ENCODE results near the gene ACIN1.

The ACIN1 gene, protein sequence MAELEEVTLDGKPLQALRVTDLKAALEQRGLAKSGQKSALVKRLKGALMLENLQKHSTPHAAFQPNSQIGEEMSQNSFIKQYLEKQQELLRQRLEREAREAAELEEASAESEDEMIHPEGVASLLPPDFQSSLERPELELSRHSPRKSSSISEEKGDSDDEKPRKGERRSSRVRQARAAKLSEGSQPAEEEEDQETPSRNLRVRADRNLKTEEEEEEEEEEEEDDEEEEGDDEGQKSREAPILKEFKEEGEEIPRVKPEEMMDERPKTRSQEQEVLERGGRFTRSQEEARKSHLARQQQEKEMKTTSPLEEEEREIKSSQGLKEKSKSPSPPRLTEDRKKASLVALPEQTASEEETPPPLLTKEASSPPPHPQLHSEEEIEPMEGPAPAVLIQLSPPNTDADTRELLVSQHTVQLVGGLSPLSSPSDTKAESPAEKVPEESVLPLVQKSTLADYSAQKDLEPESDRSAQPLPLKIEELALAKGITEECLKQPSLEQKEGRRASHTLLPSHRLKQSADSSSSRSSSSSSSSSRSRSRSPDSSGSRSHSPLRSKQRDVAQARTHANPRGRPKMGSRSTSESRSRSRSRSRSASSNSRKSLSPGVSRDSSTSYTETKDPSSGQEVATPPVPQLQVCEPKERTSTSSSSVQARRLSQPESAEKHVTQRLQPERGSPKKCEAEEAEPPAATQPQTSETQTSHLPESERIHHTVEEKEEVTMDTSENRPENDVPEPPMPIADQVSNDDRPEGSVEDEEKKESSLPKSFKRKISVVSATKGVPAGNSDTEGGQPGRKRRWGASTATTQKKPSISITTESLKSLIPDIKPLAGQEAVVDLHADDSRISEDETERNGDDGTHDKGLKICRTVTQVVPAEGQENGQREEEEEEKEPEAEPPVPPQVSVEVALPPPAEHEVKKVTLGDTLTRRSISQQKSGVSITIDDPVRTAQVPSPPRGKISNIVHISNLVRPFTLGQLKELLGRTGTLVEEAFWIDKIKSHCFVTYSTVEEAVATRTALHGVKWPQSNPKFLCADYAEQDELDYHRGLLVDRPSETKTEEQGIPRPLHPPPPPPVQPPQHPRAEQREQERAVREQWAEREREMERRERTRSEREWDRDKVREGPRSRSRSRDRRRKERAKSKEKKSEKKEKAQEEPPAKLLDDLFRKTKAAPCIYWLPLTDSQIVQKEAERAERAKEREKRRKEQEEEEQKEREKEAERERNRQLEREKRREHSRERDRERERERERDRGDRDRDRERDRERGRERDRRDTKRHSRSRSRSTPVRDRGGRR

DNA sequence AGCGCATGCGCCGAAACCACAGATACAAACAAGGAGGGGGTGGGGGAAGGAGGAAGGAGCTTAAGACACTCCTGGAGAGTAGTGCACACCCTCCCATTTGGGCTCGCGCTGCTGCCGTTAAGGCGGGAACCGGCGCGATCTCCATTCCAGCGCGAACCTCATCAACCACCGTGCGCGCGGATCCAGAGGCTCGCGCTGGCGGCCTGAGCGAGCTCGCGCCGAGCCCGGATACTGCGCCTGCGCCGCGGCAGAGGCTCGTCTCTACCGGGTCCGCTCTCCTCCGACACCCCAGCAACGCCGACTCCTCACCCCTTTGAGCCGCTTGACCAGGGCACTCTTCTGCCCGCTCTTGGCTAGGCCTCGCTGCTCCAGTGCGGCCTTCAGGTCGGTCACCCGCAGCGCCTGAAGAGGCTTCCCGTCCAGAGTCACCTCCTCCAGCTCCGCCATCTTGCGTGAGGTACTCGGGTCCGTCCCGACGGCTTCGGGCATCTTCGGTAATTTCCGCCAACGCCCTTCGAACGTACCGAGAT lies at the start of gene ACIN1:
TSS of gene ACIN1 (minus strand) at position 471 of the 530 bp plus-strand sequence. CDS start at position 447, 24 bp downstream.
- H3K4me3 ChIP-seq (ENCODE audit: low read length), result peak within 1 kb of the TSS; percentile 95
- peaks cover 5% of the 10 kb centered on the region for H3K36me3 ChIP-seq (ENCODE audit: control insufficient read depth, insufficient read depth, low read length)
- H3K27me3 ChIP-seq (ENCODE audit: control insufficient read depth, insufficient read depth, low read length), result no peaks in the 10 kb centered on the region
- peaks cover 33% of the 10 kb centered on the region for H3K4me1 ChIP-seq (ENCODE audit: control insufficient read depth, insufficient read depth, low read length)
- H3K9ac ChIP-seq (ENCODE audit: low read length), result peak within 1 kb of the TSS; percentile 96
- no peaks in the 10 kb centered on the region for H3K9me3 ChIP-seq (ENCODE audit: control insufficient read depth, low read length)

DNA sequence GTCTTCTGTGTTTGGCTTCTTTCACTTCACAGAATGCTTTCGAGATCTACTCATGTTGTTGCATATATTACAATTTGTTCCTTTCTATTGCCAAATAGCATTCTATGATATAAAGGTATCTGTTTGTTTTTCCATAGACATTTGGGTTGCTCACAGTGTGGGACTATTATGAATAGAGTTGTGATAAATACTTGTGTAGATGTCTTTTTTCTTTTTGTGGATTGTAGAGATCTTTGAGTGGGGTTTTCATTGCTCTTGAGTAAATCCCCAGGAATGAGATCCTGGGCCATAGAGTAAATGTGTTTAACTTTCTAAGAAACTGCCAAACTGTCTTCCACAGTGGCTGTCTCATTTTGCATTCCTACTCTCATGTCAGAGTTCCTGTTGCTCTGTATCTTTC lies 49.0 kb upstream of the ACIN1 start:
- H3K4me3 ChIP-seq (ENCODE audit: low read length), result no peak overlapping the region
- H3K4me1 ChIP-seq (ENCODE audit: control insufficient read depth, insufficient read depth, low read length), result peaks cover 39% of the 10 kb centered on the region
- H3K27me3 ChIP-seq (ENCODE audit: control insufficient read depth, insufficient read depth, low read length), result no peaks in the 10 kb centered on the region
- no peak overlapping the region for H3K9ac ChIP-seq (ENCODE audit: low read length)
- no peaks in the 10 kb centered on the region for H3K9me3 ChIP-seq (ENCODE audit: control insufficient read depth, low read length)
- H3K36me3 ChIP-seq (ENCODE audit: control insufficient read depth, insufficient read depth, low read length), result no peaks in the 10 kb centered on the region

DNA sequence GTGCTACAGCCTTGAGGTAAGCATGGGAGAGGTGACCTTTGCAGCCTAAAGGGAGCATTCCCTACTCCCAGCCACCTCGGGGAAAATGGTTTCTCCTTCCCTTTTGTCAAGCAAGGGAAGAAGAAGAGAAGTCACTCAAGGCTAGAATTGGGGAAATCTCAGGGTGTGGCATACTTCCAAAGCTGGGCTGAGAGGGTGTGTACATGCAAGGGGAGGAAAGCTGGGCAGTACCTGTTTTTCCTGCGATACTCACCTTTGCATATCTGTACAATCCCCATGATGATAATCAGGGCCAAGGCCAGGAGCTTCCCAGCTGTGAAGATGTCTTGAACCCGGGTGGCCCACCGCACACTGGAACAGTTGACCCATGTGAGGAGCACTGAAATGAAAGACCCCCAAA lies 47.9 kb upstream of the ACIN1 start:
- Histone ChIP-seq H3K9ac (ENCODE audit: low read length) (no peak overlapping the region), H3K4me1 (ENCODE audit: control insufficient read depth, insufficient read depth, low read length) (peaks cover 46% of the 10 kb centered on the region), H3K4me3 (ENCODE audit: low read length) (no peak overlapping the region), H3K36me3 (ENCODE audit: control insufficient read depth, insufficient read depth, low read length) (peaks cover 2% of the 10 kb centered on the region), H3K27me3 (ENCODE audit: control insufficient read depth, insufficient read depth, low read length) (no peaks in the 10 kb centered on the region), H3K9me3 (ENCODE audit: control insufficient read depth, low read length) (no peaks in the 10 kb centered on the region)

DNA sequence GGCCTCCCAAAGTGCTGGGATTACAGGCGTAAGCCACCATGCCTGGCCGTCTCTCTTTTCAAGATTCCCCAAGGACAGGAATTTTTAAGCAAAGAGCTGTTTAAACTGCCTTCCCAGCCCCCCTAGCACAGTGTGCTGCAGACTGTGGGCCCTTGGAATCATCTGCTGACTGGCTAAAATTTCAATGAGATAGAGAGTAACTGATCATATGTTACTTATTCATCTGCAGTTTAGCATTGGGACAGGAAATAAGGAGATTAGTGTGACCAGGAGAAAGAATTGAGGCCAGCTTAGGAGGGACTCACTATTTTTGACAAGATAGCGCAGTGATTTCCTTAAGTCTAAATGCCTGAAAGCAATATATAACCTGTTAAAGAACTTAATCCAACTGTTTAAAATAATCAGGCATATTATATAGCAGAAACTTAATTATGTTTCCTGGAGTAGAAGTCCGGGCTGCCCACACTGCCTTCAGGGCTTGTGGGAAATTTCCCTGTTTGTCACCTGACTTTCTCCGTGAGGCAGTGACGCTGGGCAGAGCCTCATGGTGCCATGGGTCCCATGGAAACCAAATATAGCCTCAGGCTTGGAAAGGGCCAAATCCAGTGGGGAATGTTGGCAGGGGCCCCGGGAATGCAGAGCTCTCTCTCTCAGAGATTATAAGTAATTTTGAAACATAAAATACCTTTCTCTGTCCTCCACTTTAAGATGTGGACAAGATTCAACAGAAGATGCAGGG lies 46.9 kb upstream of the ACIN1 start:
- no peak overlapping the region for H3K4me3 ChIP-seq (ENCODE audit: low read length)
- peaks cover 5% of the 10 kb centered on the region for H3K36me3 ChIP-seq (ENCODE audit: control insufficient read depth, insufficient read depth, low read length)
- no peak overlapping the region for H3K9ac ChIP-seq (ENCODE audit: low read length)
- peaks cover 50% of the 10 kb centered on the region for H3K4me1 ChIP-seq (ENCODE audit: control insufficient read depth, insufficient read depth, low read length)
- H3K27me3 ChIP-seq (ENCODE audit: control insufficient read depth, insufficient read depth, low read length), result no peaks in the 10 kb centered on the region
- no peaks in the 10 kb centered on the region for H3K9me3 ChIP-seq (ENCODE audit: control insufficient read depth, low read length)

DNA sequence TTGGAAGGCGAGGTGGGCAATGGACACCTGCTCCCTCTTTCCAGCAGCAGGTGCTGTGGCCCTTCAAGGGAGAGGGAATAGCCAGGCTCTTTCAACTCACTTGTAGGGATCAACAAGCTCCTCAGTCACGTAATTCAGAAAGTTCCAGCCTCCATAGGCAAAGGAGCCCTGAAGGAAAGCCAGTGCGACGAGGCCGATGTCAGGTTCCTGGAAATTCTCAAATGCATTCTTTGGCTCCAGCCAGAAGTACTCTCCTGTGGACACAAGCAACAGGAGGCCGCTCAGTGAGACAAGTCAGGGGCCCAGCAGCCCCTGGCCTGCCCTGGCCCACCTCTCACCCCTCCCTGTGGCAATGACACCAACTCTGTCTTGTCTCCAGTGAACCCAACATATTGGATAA lies 45.4 kb upstream of the ACIN1 start:
- Histone ChIP-seq H3K36me3 (ENCODE audit: control insufficient read depth, insufficient read depth, low read length) (peaks cover 12% of the 10 kb centered on the region), H3K4me1 (ENCODE audit: control insufficient read depth, insufficient read depth, low read length) (peaks cover 40% of the 10 kb centered on the region)

DNA sequence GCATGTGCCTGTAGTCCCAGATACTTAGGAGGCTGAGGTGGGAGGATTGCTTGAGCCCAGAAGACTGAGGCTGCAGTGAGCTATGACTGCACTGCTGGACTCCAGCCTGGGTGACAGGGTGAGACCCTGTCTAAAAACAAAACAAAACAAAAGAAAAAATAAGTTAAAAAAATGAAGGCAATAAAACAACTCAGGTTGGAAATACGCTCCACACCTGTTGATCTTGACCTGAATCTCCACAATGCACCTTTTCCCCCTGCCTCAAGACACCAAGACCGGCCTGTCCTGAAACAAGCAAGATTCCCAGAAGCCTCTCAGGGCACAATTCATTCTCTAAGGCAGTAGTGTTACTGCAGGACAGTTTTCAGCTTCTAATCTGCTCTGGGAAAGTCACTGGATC lies 44.9 kb upstream of the ACIN1 start:
- peaks cover 40% of the 10 kb centered on the region for H3K4me1 ChIP-seq (ENCODE audit: control insufficient read depth, insufficient read depth, low read length)
- no peaks in the 10 kb centered on the region for H3K27me3 ChIP-seq (ENCODE audit: control insufficient read depth, insufficient read depth, low read length)
- no peak overlapping the region for H3K9ac ChIP-seq (ENCODE audit: low read length)
- peaks cover 12% of the 10 kb centered on the region for H3K36me3 ChIP-seq (ENCODE audit: control insufficient read depth, insufficient read depth, low read length)
- no peak overlapping the region for H3K4me3 ChIP-seq (ENCODE audit: low read length)
- H3K9me3 ChIP-seq (ENCODE audit: control insufficient read depth, low read length), result no peaks in the 10 kb centered on the region

More for the DNA sequence above, 45.4 kb upstream of the ACIN1 start:
- H3K9ac ChIP-seq (ENCODE audit: low read length), result no peak overlapping the region
- H3K27me3 ChIP-seq (ENCODE audit: control insufficient read depth, insufficient read depth, low read length), result no peaks in the 10 kb centered on the region
- no peaks in the 10 kb centered on the region for H3K9me3 ChIP-seq (ENCODE audit: control insufficient read depth, low read length)
- no peak overlapping the region for H3K4me3 ChIP-seq (ENCODE audit: low read length)

DNA sequence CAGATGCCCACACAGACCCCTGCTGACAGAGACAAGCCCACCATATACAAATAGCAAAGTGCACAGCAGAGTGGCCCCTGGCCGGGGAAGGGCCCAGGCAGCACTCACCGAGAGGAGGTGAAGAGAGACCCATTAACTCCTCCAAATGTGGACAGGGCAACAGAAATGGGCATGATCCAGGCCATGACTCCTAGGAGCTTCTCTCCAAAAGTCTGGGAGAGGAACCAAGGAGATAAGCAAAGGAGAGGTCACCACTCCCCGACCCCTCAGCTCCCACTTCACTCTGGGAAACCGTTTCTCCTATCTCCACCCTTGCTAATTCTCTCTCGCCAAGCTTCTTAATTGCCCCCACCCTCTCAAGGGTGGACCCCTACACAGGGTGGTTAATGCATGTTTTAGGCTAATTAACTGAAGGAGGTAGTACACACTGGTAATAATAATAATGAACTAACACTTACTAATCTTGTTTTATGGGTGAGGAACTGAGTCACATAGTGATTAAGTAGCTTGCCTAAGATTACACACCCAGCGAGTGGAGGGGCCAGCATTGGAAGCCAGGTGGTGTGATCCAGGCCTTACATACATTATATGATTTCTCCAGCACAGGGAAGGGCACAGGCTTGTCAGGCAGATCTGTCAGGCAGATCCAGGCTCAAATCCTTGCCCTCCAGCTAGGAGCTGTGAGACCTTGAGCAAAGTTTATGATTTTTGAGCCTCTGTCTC lies 43.0 kb upstream of the ACIN1 start:
- Histone ChIP-seq H3K9ac (ENCODE audit: low read length) (peak overlapping the region; percentile 16), H3K9me3 (ENCODE audit: control insufficient read depth, low read length) (no peaks in the 10 kb centered on the region), H3K4me1 (ENCODE audit: control insufficient read depth, insufficient read depth, low read length) (peaks cover 37% of the 10 kb centered on the region), H3K4me3 (ENCODE audit: low read length) (no peak overlapping the region), H3K36me3 (ENCODE audit: control insufficient read depth, insufficient read depth, low read length) (peaks cover 12% of the 10 kb centered on the region), H3K27me3 (ENCODE audit: control insufficient read depth, insufficient read depth, low read length) (no peaks in the 10 kb centered on the region)

DNA sequence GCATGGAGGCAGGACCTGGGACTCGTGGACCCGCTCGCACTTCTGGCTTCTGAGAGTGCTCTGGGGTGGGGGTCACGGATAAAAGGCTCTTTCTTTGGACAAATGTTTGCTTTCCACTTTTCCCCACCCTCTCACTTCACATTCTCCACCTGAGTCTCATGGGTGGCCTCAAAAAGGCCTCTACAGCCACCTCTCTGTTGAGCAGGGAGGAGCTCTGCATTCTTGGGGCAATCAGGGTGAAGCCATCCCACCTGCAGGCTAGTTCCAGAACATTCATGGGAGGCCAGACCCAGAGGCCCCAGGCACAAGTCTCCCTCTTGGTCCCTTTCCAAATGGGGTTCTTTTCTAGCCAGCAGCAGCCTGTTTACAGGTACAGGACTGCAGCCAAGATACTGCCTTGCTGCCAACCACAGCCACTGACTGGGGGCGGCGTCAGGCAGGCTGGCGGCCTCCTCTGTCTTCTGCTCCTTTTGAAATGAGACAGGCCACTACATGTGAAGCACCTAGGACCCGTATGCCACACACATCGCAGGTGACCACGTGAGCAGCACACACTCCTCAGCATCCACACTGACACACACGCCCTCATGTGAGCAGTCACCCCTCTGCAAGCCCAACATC lies 42.4 kb upstream of the ACIN1 start:
- peak overlapping the region; percentile 16 for H3K9ac ChIP-seq (ENCODE audit: low read length)
- peaks cover 31% of the 10 kb centered on the region for H3K4me1 ChIP-seq (ENCODE audit: control insufficient read depth, insufficient read depth, low read length)
- H3K9me3 ChIP-seq (ENCODE audit: control insufficient read depth, low read length), result no peaks in the 10 kb centered on the region
- no peak overlapping the region for H3K4me3 ChIP-seq (ENCODE audit: low read length)
- H3K27me3 ChIP-seq (ENCODE audit: control insufficient read depth, insufficient read depth, low read length), result no peaks in the 10 kb centered on the region
- H3K36me3 ChIP-seq (ENCODE audit: control insufficient read depth, insufficient read depth, low read length), result peaks cover 12% of the 10 kb centered on the region

DNA sequence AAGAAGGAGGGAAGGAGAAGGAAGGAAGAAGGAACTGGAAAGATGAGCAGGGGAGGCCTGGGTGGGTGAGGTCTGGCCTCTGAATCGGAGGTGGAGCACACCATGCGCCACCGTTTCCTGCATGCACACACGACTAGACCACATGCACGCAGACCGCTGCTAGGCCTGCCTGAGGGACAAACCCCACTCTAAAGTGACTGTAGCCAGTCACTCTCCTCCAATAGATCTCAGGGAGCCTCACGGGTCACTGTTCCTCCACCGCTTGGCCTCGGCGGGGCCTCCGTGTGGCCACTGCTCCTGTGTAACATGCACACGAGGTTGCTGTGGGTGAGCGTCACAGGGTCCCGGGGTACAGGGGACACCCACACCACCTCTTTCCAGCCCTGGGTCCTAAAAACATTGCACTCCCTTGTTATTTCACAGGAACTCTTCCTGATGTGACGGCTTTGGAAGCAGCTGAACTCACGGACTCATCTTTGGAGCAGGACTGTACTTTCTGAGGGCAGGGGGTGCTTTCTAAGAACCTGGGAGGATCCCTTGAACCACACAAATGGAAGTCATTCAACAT lies 41.7 kb upstream of the ACIN1 start:
- Histone ChIP-seq H3K9me3 (ENCODE audit: control insufficient read depth, low read length) (no peaks in the 10 kb centered on the region), H3K27me3 (ENCODE audit: control insufficient read depth, insufficient read depth, low read length) (no peaks in the 10 kb centered on the region), H3K36me3 (ENCODE audit: control insufficient read depth, insufficient read depth, low read length) (peaks cover 12% of the 10 kb centered on the region), H3K9ac (ENCODE audit: low read length) (no peak overlapping the region), H3K4me1 (ENCODE audit: control insufficient read depth, insufficient read depth, low read length) (peaks cover 26% of the 10 kb centered on the region), H3K4me3 (ENCODE audit: low read length) (no peak overlapping the region)

DNA sequence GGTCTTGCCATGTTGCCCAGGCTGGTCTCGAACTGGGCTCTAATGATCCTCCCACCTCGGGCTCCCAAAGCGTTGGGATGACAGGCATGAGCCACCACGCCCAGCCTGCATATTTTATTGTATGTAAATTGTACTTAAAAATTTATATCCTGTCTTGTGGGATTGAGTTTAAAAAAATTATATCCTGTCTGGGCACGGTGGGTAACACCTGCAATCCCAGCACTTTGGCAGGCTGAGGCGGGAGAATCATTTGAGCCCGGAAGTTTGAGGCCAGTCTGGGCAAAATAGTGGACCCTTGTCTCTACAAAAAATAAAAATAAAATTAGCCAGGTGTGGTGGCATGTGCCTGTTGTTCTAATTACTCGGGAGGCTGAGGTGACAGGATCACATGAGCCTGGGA lies 38.0 kb upstream of the ACIN1 start:
- Histone ChIP-seq H3K36me3 (ENCODE audit: control insufficient read depth, insufficient read depth, low read length) (peaks cover 19% of the 10 kb centered on the region), H3K4me1 (ENCODE audit: control insufficient read depth, insufficient read depth, low read length) (peaks cover 12% of the 10 kb centered on the region), H3K9me3 (ENCODE audit: control insufficient read depth, low read length) (no peaks in the 10 kb centered on the region), H3K27me3 (ENCODE audit: control insufficient read depth, insufficient read depth, low read length) (no peaks in the 10 kb centered on the region), H3K4me3 (ENCODE audit: low read length) (no peak overlapping the region), H3K9ac (ENCODE audit: low read length) (no peak overlapping the region)

Measured in mucosa of stomach (tissue), 1 donor.